ENCODE data around the gene CHMP6.

Gene CHMP6

DNA sequence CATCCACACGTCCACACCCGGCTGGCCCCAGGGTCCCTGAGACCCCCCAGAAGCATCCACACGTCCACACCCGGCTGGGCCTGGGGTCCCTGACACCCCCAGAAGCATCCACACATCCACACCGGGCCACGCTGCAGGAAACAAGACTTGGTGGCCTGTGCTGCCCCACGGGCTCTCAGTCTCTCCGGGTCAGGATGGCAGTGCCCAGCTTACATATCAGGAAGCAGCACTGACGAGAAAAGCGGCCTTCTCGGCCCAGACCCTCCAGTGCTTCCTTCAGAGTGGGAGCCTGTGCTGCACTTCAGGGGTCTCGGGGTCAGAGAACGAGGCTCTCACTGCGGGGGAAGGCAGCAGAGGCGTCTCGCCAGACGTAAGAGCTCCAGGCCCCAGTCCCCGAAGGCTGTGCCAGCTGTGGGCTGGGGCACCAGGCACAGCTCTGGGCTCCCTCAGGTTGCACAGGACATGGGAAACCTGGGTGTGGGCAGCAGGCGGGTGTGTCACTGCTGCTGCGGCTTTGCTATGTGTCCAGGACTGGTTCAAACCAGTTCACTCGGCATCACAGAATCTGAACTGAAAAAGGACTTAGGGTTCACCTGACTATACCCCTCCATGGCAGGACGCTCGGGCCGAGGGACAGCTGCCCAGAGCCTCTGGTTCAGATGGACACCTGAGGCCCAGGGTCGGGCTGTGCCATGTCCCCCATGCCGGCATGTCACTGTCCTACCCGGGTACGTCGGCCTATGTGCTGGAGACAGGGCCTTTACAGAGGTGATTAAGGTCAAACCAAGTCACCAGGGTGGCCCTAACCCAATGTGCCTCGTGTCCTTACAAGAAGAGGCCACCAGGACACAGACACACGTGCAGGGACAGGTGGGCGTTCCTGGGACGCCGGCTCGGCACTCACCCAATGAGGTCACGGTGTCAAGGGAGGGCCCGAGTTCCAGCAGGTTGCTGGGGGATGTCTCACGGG is 40.2 kb upstream of the CHMP6 start:
- no peak for DNase-seq
- no peaks in the 10 kb centered on the region for H3K9me3 Mint-ChIP-seq
- no peak overlapping the region for H3K27ac Mint-ChIP-seq
- H3K4me3 Mint-ChIP-seq = no peak overlapping the region
- H3K4me1 Mint-ChIP-seq (ENCODE audit: low read depth) = no peaks in the 10 kb centered on the region
- H3K36me3 Mint-ChIP-seq (ENCODE audit: low read depth) = peaks cover 80% of the 10 kb centered on the region
- H3K27me3 Mint-ChIP-seq = no peaks in the 10 kb centered on the region

DNA sequence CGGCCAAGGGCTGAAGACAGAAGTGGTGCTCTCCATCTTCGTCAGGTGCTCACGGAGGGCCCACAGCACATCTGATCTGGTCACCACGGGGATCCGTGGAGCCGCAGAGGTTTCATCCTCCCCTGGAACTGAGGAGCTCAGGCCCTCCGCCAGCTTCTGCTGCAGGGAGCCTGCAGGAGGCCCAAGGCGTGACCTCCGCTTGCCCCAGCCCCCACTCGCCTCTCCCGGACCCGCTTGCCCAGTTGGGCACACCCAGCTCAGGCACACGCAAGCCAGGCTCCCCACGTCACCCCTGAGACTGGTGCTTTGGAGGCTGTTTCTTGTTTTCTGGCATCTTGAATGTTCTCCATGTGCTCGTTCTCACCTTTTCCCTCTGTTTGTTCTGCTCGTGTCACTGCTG is 39.4 kb upstream of the CHMP6 start:
- no peak for DNase-seq
- Mint-ChIP-seq H3K9me3 (no peaks in the 10 kb centered on the region), H3K36me3 (ENCODE audit: low read depth) (peaks cover 73% of the 10 kb centered on the region), H3K27me3 (no peaks in the 10 kb centered on the region), H3K27ac (peak overlapping the region; percentile 31), H3K4me1 (ENCODE audit: low read depth) (no peaks in the 10 kb centered on the region), H3K4me3 (no peak overlapping the region)

DNA sequence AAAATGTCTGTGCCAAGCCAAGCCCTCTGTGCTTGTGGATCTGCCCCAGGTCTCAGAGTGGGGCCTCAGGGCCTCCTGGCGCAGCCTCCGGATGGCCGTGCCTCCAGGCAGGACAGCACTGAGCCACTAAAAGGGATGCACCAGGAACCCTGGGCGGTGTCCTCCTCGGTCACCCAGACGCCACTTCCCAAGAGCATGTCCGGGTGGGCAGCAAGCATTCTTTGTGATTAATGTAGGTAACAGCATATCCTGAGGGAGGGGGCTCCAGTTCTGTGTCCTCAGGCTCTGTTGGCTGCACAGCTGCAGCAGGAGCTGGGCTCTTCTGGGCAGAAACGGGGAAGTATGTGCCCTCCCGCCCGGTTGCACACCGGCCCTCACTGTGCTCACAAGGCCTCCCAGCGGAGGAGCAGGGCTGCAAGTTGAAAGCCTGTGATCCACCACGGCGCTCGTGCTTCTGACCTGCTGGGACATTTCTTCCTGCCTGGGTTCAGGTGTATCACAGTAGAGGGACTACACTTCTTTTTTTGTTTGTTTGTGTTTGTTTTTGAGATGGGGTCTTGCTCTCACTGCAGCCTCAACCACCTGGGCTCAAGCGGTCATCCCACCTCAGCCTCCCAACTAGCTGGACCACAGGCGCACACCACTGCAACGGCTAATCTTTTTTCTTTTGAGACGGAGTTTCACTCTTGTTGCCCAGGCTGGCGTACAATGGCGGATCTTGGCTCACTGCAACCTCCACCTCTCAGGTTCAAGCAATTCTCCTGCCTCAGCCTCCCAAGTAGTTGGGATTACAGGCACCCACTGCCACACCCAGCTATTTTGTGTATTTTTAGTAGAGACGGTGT is 37.9 kb upstream of the CHMP6 start:
- Mint-ChIP-seq H3K36me3 (ENCODE audit: low read depth) (peaks cover 64% of the 10 kb centered on the region), H3K4me1 (ENCODE audit: low read depth) (no peaks in the 10 kb centered on the region), H3K9me3 (no peaks in the 10 kb centered on the region), H3K27ac (no peak overlapping the region), H3K27me3 (no peaks in the 10 kb centered on the region), H3K4me3 (no peak overlapping the region)
- DNase-seq = no peak

DNA sequence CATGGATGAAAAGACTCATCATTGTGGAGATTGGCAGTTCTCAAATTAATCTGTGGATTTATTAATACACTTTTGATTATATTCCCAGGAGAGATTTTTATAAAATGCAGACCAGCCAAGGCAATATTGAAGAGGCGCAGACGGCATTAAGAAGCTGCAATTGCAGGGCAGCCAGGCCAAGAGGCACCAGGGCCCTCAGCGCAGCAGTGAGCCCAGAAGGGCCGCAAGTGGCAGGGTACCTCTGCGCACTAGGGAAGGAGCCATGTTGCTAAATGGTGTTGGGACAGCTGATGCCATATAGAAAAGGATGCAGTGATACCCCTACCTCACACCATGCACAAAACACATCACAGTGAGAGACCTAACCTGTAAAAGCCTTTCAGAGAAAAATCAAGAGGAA is 36.6 kb upstream of the CHMP6 start:
- H3K9me3 Mint-ChIP-seq = no peaks in the 10 kb centered on the region
- no peaks in the 10 kb centered on the region for H3K4me1 Mint-ChIP-seq (ENCODE audit: low read depth)
- no peaks in the 10 kb centered on the region for H3K27me3 Mint-ChIP-seq
- no peak overlapping the region for H3K4me3 Mint-ChIP-seq
- peaks cover 52% of the 10 kb centered on the region for H3K36me3 Mint-ChIP-seq (ENCODE audit: low read depth)
- no peak overlapping the region for H3K27ac Mint-ChIP-seq
- DNase-seq = no peak

DNA sequence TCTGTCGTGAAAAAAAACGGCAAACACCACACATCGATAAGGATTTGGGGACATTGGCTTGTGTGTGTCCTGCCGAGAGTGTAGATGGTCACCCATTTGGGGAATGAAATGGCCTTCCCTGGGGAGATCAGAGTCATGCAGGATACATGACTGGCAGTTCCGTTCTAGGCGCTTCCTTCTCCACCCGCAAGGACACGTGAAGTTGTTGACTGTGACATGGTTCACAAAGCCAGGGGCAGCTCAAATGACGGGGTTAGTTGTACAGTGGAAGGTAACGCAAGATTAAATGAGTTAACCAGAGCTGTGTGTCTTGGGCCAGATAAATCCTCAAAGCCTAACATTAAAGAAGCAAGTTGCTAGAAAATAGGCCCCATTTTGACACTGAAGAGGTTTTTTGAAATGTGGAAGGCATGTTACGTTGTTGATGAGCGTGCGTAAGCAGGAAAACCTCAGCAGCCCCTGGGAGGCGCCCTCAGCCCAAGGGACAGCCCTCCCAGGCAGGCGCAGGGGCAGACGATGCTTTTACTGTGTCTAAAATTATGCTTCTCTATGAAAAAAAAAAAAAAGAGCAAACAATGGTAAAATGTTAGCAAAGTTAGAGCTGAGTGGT is 35.9 kb upstream of the CHMP6 start:
- no peak for DNase-seq
- Mint-ChIP-seq H3K9me3 (no peaks in the 10 kb centered on the region), H3K27ac (no peak overlapping the region), H3K4me3 (no peak overlapping the region), H3K27me3 (no peaks in the 10 kb centered on the region), H3K36me3 (ENCODE audit: low read depth) (peaks cover 52% of the 10 kb centered on the region), H3K4me1 (ENCODE audit: low read depth) (no peaks in the 10 kb centered on the region)

DNA sequence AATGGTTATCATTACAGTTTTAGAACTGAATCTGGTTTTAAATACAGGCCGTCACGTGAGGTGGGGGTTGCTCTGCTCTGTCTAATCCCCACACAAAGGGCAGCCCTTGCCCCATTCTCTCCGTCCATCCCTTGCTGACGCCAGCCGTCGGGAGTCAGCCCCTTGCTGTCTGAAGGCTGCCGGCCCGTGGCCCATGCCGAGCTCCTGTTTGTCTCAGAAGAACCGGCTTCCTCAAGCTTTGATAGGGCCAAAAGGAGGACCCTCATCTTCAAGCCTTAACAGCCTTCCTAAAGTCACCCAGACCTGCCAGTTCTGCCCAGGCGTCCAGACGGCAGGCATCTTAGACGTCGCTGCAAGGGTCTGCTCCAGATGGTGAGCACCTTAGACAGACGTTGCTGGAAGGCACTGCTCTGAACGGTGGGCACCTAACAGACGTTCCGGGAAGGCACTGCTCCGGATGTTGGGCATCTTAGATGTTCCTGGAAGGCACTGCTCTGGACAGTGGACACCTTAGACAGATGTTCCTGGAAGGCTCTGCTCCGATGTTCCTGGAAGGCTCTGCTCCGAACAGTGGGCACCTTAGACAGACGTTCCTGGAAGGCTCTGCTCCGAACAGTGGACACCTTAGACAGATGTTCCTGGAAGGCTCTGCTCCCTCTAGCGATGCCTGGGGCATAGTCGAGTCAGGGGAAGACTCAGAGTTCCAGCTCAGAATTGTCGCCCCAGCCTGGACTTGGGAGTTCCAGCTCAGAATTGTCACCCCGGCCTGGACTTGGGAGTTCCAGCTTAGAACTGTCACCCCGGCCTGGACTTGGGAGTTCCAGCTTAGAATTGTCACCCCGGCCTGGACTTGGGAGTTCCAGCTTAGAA is 35.1 kb upstream of the CHMP6 start:
- Mint-ChIP-seq H3K36me3 (ENCODE audit: low read depth) (peaks cover 44% of the 10 kb centered on the region), H3K4me1 (ENCODE audit: low read depth) (no peaks in the 10 kb centered on the region), H3K27ac (no peak overlapping the region), H3K4me3 (no peak overlapping the region), H3K27me3 (no peaks in the 10 kb centered on the region), H3K9me3 (no peaks in the 10 kb centered on the region)
- DNase-seq = no peak

DNA sequence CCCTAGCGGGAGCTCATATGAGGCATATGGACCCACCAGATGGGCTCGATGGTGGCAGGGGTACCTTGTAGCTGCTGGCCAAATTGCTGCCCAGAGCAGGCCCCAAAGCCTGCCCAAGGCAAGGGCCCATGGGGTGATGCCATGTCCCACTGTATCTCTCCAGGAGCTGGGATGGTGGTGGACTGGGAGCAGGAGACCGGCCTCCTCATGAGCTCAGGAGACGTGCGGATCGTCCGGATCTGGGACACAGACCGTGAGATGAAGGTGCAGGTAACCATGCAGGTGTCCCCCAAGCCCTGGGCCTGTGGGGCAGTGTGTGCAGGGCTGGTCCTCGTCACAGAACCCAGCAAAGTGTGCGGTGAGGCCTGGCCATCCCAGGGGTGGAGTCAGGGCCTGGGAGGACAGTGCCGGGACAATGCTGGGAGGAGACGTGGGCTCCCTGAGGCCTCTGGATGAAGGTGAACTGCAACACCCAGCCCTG is 34.1 kb upstream of the CHMP6 start:
- no peak for DNase-seq
- H3K27ac Mint-ChIP-seq = no peak overlapping the region

DNA sequence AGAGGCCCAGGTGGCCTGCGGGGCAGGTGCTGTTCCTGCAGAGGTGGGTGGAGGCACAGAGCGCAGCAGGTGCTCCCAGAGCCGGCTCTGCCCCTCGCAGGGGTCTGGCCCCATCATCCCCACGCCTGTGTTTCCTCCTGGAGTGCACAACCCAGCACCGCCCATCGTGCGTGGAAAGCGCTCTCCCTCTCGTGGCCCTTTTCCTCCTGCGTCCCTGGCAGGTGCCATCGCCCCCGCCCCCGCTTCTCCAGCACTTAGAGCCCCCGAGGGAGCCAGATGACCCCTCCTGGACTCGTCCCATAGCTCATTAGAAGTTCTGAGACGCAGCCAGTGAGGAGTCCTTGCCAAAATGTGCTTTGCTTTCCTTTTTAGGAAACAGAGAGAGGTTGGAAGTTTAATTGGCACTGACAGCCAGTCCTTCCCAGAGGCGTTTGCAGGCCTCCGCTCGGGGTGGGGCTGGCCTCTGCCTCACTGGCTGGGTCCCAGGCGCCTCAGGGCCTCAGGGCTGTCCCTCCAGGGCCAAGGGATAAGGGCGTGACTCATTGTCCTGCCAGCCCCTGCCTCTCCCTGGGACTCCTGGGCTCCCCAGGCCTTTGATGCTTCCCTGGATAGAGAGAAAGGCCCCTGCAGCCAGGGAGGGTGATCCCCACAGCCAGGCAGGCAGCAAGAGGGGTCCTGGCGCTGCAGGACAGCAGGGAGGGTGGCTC is 32.2 kb upstream of the CHMP6 start:
- peaks cover 35% of the 10 kb centered on the region for H3K36me3 Mint-ChIP-seq (ENCODE audit: low read depth)
- no peak overlapping the region for H3K27ac Mint-ChIP-seq
- no peaks in the 10 kb centered on the region for H3K27me3 Mint-ChIP-seq
- no peaks in the 10 kb centered on the region for H3K4me1 Mint-ChIP-seq (ENCODE audit: low read depth)
- DNase-seq = no peak
- H3K4me3 Mint-ChIP-seq = no peak overlapping the region
- no peaks in the 10 kb centered on the region for H3K9me3 Mint-ChIP-seq

More for the DNA sequence above, 34.1 kb upstream of the CHMP6 start:
- no peaks in the 10 kb centered on the region for H3K27me3 Mint-ChIP-seq
- no peaks in the 10 kb centered on the region for H3K4me1 Mint-ChIP-seq (ENCODE audit: low read depth)
- H3K36me3 Mint-ChIP-seq (ENCODE audit: low read depth) = peaks cover 42% of the 10 kb centered on the region
- no peak overlapping the region for H3K4me3 Mint-ChIP-seq
- H3K9me3 Mint-ChIP-seq = no peaks in the 10 kb centered on the region

DNA sequence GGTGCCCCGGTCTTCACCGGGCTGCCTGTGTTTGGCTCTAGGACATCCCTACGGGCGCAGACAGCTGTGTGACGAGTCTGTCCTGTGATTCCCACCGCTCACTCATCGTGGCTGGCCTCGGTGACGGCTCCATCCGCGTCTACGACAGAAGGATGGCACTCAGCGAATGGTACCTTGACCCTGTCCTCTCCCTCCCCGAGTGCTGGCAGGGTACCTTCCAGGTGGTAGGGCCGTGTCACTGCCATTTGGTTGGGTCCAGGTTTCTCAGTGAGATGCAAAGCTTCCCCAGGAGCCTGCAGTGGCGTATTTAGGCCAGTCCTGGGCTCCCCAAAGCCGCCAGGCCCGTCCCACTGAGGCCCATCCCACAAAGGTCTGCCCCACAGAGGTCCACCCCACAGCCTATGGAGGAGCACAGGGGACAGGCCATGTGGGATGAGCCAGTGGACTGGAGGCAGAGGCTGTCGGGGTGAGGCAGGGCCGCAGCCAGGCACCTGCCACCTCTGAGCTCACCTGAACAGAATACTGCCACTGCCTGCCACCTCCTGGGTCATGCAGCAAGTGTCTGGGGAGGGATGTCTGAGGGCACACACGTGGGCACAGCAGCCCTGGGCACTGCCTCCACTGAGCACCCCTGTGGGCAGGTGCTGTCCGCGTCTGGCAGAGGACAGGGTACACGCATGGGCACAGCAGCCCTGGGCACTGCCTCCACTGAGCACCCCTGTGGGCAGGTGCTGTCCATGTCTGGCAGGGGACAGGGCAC is 31.4 kb upstream of the CHMP6 start:
- Mint-ChIP-seq H3K9me3 (no peaks in the 10 kb centered on the region), H3K27ac (no peak overlapping the region), H3K27me3 (no peaks in the 10 kb centered on the region), H3K4me3 (no peak overlapping the region), H3K4me1 (ENCODE audit: low read depth) (no peaks in the 10 kb centered on the region), H3K36me3 (ENCODE audit: low read depth) (peaks cover 35% of the 10 kb centered on the region)
- no peak for DNase-seq

DNA sequence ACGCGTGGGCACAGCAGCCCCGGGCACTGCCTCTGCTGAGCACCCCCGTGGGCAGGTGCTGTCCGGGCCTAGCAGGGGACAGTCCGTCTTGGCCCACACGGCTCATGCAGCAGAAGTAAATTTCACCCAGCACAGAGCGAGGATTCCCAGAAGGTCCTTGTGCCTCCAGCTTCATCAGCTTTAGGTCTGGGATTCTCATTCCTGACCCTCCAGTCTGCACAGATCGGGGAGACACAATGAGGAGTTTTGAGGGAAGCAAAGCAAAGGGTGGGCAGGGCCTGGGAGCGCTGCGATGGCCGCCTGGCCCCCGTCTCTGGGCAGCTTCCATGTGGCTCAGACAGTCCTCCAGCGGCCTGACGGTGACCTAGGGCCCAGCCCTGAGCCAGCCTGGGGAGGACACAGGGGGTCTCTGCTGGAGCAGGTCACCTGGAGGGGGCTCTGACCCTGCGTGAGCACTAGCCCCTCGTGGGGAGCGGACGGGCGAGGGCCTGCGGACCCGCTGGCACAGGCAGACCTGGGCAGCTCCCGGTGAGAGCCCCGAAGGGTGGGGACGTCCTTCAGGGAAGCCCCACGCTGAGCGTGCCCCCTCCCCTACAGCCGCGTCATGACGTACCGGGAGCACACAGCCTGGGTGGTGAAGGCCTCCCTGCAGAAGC is 30.7 kb upstream of the CHMP6 start:
- Mint-ChIP-seq H3K9me3 (no peaks in the 10 kb centered on the region), H3K27me3 (no peaks in the 10 kb centered on the region), H3K4me1 (ENCODE audit: low read depth) (no peaks in the 10 kb centered on the region), H3K4me3 (no peak overlapping the region), H3K27ac (no peak overlapping the region), H3K36me3 (ENCODE audit: low read depth) (peaks cover 39% of the 10 kb centered on the region)
- DNase-seq = no peak

DNA sequence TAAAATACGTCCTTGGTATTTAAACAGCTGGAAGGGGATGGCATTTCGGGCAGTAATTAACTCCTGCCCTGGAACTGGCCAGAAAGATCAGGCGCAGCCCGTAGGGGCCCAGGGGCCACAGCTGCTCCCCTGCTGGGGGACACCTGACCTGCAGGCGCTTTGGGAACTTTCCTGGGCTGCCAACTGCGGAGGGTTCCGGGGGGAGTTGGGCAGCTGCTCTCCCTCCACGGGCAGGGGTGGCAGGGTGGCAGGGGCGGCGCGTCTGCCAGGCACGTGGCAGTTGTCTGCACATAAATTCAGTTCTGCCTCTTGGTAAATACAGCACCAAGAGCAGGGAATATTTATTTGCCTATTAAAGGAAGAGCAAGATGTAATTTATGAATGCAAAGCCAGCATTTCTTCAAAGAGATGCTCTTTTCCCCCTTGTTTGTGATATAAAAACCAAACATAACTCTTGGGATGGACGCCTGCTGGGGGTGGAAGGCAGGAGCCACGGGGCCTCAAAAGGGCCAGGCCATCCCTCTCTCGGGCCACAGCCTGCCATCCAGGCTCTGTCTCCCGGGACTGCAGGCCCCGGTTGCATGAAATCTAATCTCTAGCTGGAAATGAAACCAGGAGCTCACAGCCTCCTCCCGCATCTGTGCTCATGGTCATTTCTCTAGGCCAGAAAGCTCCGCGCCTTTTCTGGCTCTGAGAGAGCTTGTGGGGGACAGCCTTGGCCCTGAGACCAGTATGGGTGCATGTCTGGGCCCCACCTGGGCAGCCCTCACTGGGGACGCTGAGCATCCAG is 29.9 kb upstream of the CHMP6 start:
- Mint-ChIP-seq H3K4me3 (no peak overlapping the region), H3K27ac (no peak overlapping the region), H3K9me3 (no peaks in the 10 kb centered on the region), H3K4me1 (ENCODE audit: low read depth) (no peaks in the 10 kb centered on the region), H3K27me3 (no peaks in the 10 kb centered on the region), H3K36me3 (ENCODE audit: low read depth) (peaks cover 44% of the 10 kb centered on the region)
- DNase-seq = no peak

Data from activated T-cell treated with anti-CD3 and anti-CD28 coated beads, Interleukin-2, amount 50 U/mL, for 24 hours (primary cell).